Activated CD8-positive, alpha-beta memory T cell treated with anti-CD3 and anti-CD28 coated beads, Interleukin-2, amount 50 U/mL, for 24 hours (primary cell): ENCODE measurements around the gene PPP6C.
A peak's percentile ranks its signal among the peaks of the same experiment; 100 is the strongest.
"Not testable (repeated sequence)": the region's sequence is repeated elsewhere in the genome, so short reads cannot be mapped to it uniquely, and the experiment has no call there.

Source experiments
- DNase-seq: peaks from one replicate; pipeline ENCODE4 v3.0.0-alpha.2; 2020; ENCODE audit errors: extremely low read depth

The PPP6C gene

DNA sequence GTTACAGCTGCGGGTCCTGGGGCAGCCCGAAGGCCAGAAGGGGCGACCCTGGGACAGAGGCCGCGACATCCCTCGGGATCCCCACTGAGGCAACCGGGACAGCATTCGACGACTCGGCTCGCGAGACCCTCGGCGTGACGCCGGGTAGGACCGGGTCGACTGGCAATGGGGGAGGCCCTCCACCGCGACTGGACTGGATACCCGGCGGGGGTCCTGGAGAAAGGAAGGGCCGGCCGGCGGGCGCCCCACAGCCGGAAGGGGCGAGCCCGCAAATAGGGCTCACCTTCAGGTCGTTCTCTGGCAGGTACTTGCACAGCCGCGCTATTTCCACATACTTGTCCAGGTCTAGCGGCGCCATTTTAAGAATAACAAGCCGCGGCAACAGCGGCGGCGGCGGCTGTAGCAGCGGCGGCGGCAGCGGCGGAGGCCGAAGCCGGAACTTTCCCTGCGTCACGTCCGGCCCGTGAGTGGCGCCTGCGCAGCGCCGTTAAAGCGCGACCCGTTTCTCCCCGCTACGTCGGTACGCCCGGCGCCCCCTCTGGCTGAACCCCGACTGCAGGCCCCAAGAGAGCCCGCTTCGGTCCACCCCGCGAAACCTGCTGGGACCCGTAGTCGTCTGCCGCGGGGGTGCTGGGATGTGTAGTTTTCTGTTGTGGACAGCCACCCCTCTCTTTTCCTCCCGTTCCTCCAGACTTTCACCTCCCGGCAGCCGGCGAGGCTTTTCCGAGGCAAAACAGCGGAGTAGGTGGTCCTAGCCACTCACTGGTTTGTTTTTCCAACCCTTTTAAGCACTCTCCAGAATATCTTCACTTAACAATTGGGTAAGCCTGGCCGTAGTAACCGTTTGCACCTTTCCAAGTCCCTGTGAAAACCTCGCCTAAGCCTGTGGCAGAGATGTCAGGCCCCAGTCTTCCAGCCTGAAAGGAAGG is at the start of gene PPP6C:
Gene PPP6C (minus strand): TSS at position 443 of the 929 bp plus-strand sequence. CDS start 85 bp downstream, at position 358.
- DNase-seq: peak; percentile 94

DNA sequence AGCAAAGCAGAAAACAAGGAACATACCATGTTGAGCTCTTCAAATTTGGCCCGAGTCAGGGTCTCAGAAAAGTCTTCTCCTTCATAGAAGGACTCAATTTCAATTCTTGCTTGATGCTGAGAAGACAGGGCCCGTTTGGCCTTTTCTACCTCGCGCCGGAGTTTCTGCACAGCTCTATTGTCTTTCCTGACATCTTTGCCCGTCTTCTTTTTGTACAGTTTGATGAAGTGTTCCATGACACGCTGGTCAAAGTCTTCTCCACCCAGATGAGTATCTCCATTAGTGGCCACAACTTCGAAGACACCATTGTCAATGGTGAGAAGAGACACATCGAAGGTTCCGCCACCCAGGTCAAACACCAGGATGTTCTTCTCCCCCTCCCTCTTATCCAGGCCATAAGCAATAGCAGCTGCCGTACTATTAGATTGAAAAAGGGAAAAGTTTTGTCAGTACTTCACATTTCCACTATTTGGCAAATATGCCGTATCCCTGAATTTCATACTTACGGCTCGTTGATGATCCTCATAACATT is 49.4 kb upstream of the PPP6C start:
- no peak for DNase-seq

DNA sequence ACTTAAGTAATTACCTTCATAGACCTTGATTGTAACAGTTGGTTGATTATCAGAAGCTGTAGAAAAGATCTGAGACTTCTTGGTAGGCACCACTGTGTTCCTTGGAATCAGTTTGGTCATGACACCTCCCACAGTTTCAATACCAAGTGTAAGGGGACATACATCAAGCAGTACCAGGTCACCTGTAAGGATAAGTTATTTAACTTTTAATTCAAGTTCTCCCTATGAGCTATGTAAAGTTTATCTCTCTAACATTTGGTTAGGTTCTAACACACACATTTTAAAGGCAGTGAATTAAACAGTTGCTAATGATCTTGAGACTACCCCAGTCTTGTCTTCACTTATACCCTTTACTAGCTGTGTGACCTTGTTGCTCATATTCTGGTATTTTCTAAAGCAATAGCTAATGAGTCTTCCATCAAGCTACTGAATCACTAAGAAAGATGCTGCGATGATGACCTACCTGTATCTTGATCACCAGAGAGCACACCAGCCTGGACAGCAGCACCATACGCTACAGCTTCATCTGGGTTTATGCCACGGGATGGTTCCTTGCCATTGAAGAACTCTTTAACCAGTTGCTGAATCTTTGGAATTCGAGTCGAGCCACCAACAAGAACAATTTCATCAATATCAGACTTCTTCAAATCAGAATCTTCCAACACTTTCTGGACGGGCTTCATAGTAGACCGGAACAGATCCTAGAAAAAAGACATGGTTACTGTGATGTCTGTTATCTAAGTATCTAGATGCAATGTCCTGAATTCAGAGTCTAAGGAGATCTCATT is 48.7 kb upstream of the PPP6C start:
- DNase-seq: no peak

DNA sequence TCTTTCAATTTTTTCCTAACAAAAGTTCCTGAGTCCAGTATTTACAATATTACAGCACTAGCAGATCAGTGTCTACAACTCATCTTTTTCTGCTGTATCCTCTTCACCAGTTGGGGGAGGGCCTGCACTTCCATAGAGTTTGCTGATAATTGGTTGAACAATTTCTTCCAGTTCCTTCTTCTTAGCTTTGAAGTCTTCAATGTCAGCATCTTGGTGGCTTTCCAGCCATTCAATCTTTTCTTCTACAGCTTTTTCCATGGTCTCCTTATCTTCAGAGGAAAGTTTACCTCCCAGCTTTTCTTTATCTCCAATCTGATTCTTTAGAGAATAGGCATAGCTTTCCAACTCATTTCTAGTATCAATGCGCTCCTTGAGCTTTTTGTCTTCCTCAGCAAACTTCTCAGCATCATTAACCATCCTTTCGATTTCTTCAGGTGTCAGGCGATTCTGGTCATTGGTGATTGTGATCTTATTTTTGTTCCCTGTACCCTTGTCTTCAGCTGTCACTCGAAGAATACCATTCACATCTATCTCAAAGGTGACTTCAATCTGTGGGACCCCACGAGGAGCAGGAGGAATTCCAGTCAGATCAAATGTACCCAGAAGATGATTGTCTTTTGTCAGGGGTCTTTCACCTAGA is 47.0 kb upstream of the PPP6C start:
- DNase-seq: not testable (repeated sequence)

DNA sequence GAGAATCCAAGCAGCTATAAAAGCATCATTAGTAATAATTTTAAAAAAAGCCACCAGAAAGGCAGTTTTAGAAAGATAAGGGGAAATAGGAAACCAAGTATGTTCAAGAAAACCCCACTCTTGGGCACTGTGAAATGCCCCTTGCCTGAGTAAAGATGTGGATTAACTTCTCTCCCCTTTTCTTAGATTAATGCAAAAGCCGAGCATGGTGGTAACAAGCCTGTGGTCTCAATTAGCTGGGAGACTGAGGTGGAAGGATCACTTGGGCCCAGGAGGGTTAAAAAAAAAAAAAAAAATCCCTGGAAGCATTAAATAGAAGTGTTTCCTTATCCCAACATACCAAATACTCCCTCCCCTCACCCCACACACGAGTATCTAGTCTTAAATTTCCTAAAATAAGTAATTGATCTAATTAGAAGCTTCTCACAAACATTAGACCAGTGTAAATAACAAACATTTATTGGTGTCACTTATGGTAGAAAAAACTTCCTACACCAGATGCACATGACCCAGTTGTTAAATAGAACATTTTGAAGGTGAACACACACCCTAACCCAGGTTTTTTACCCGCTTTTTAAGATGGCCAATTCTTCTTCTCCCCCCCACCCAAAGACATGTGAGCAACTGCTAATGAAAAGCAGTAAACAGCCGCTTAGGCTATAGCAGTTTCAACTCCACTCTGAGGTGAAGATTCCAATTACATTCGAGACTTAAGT is 46.4 kb upstream of the PPP6C start:
- no peak for DNase-seq

DNA sequence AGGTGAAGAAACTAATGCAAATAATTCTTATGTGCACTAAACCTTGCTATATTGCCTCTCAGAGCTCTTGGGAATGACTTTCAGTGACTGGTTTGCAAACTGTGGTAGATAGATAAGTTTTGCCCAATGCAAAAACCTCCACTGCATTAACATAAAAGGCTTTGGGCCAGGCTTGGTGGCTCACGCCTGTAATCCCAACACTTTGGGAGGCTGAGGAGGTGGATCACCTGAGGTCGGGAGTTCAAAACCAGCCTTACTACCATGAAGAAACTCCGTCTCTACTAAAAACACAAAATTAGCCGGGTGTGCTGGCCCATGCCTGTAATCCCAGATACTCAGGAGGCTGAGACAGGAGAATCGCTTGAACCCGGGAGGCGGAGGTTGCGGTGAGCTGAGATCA is 44.5 kb upstream of the PPP6C start:
- DNase-seq: not testable (repeated sequence)

DNA sequence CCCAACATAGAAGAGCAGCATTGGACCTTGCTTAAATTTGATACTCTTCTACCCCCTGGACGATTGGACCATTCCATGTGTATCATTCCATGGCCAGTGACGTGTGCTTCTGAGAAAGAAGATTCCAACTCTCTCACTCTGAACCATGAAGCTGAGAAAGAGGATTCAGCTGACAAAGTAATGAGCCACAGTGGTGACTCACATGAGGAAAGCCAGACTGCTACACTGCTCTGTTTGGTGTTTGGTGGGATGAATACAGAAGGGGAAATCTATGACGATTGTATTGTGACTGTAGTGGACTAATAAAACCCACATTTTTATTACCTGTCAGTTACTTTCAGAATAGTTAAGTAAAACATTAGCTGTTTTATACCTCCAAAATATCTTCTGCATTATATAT is 44.1 kb upstream of the PPP6C start:
- no peak for DNase-seq

DNA sequence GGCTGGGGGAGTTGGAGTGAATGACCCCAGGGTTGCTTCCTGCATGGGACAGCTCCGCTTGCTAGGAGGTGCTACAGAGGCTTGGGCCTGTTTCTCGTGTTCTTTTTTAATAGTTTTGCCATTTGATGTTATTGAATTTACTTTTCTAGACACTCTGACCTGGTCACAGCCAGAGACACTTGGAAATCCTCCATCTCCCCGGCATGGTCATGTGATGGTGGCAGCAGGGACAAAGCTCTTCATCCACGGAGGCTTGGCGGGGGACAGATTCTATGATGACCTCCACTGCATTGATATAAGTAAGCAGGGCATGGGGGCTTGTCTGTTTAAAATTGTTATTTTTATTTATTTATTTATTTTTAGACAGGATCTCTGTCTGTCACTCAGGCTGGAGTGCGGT is 38.2 kb upstream of the PPP6C start:
- DNase-seq: no peak

DNA sequence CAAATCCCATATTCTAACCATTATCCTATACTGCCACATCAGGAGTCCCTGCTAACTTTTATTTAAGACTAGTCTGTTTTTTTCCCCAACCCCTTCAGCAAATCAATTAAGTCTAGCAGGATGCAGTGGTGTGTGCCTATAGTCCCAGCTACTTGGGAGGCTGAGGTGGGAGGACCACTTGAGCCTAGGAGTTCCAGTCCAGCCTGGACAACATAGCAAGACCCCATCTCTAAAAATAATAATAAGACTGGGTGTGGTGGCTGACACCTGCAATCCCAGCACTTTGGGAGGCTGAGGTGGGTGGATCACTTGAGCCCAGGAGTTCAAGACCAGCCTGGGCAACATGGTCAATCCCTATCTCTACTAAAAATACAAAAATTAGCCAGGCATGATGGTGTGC is 35.3 kb upstream of the PPP6C start:
- DNase-seq: not testable (repeated sequence)

DNA sequence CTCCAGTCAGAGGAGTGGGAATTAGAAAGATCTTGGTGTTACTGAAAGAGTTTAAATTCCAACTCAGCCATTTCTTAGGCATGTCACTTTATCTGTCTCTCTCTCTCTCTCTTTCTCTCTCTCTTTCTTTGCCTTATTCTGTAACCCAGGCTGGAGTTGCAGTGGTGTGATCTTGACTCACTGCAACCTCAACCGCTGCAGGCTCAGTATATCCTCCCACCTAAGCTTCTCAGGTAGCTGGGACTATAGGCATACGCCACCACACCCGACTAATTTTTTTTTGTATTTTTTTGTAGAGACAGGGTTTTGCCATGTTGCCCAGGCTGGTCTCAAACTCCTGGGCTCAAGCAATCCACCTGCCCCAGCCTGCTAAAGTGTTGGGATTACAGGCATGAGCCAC is 29.0 kb upstream of the PPP6C start:
- DNase-seq: no peak

DNA sequence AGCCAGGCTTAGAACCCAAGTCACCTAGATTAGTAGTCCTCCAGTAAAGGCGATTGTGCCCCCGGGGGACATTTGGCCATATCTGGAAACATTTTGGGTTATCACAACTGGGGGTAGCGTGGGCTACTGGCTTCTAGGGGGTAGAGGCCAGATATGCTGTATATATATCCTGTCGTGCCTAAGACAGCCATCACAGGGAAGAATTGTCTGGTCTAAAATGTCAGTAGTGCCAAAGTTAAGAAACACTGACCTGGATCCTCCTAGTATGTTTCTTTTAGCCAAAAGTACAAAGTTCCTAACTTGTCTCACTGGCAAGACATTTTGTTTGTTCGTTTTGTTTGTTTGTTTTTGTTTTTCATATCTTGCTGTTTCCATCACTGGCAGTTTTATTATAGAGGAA is 24.6 kb upstream of the PPP6C start:
- no peak for DNase-seq

DNA sequence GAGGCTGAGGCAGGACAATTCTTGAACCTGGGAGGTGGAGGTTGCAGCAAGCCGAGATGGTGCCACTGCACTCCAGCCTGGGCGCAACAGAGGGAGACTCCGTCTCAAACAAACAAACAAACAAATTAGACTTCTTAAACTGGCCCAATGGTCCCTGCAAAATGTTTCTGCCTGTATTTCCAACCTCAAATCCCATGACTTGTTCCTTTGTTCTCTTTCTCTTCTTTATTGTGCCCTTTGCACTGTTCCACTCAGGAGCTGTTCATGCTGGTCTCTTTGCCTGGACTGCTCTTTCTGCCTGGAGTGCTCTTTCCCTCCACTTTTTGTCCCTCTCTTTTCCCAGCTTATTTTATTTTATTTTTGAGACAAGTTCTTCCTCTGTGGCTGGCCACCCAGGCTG is 14.9 kb upstream of the PPP6C start:
- no peak for DNase-seq

DNA sequence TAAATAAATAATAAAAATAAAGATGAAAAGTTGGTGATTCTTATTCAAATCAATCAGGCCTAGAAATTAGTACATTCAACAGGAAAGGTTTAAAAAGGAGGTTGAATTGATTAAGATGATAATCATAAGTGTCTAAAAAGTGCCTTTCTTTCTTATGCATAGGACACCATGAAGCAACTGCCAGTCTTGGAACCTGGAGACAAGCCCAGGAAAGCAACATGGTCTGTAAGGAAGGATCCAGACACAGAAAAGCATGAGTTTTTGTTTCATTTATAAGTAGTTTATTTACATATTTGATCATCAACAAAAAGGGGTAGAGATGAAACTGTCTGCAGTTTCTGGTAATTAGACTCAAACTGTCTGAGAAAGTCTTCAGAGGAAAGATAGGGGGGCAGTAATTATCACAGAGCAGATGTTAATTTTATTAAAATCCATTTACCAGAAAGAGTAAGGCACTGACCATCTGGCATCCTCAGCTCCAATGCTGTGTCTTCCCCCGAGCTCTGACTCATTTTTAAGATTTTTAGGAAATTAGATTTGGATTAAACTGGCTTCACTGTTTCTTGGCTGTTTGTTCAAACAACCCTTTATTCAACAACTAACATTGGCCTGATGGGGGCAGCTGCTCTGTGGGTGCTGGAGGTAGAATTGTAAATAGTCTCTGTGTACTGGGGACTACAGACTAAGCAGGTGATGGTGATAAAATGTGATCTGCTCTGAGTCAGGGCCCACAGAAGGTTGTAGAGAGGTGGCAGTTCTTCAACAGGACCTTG is 13.4 kb upstream of the PPP6C start:
- no peak for DNase-seq

DNA sequence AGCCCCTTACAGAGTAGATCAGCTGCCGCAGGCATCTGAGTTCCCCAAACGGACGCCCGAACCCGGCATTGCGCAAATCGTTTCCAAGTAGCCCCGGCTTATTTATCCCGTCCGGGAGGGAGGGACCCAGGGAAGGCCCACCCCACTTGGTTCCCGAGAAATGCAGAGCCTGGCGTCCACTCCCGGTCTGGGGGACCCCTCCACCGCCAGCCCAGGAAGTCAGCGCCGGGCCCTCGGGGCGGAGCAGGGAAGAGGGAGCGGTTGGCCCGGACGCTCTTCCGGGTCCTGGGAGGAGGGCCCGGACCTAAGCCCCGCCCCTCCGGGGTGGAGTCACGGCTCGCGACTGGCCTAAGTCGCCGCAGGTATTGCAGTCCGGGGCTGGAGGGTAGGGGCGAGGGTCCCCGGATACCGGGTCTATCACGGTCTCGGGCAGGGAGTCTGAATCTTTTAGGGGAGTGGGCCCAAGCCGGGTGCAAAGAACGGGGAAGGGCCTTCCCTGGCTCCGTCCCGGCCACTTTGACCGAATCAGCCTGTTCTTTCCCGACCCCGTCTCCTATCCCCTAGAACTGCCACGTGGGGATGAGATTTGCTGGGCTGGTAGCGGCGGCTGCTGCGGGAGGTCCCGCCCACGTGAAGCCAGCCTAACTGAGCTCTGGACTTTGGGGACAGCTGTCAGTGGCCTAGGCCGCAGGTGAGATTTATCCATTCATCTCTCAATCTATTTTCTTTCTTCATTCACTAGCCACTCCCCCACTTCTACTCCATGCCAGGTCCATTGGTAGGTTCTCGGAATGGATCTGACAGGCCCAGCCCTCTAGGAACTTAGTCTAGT is 10.8 kb upstream of the PPP6C start, which contains the start of gene RABEPK:
Gene RABEPK (plus strand): TSS at position 327 of the 832 bp plus-strand sequence. CDS start 2,472 bp downstream, outside the sequence.
- peak; percentile 72 for DNase-seq

DNA sequence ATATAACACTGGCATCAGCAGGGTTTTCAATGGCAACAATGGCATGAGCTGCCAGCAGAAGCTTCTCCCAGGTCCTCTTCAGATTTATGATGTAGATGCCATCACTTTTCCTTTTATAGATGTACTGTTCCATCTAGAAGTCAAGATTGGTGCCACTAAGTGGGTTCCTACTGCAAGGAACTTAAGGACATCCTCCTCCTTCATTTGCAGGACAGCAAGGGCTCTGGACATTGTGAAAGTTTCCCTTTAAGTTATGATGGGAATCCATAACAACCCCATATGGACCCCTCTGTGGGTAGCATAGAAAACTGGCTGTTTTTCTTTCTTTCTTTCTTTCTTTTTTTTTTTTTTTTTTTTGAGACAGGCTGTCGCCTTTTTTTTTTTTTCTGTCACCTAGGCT is 6.0 kb upstream of the PPP6C start:
- not testable (repeated sequence) for DNase-seq

DNA sequence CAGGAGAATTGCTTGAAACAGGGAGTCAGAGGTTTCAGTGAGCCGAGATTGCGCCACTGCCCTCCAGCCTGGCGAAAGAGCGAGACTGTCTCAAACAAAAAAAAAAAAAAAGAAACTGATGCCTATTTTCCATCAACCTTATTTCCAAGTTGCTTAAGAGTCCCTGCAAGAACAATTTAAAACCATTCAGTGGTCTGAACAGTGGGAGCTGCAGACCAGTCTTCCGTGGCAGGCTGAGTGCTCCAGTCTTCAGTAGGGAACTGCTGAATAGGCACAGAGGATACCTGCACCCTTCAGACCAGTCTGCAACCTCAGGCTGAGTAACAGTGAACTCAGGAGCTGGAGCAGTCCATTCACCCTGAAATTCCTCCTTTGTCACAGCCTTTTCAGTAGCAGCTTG is 4.9 kb upstream of the PPP6C start:
- DNase-seq: not testable (repeated sequence)

DNA sequence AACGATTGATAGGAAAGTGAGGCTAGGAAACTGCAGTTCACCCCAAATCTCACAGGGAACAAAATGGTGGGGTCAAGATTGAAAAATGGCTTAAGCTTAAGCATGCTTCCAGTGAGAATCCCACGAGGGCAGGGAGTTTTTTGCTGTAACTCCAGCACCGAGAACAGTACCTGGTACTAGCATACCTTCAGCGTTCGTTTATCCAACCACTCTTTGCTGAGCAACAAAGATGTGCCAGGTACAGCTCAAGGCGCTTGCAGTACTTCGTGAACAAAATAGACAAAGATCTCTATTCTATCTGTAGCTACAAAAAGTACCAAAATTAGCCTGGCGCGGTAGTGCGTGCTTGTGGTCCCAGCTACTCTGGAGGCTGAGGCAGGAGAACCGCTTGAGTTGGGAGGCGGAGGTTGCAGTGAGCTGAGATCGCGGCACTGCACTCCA is 778 bp upstream of the PPP6C start:
- no peak for DNase-seq

DNA sequence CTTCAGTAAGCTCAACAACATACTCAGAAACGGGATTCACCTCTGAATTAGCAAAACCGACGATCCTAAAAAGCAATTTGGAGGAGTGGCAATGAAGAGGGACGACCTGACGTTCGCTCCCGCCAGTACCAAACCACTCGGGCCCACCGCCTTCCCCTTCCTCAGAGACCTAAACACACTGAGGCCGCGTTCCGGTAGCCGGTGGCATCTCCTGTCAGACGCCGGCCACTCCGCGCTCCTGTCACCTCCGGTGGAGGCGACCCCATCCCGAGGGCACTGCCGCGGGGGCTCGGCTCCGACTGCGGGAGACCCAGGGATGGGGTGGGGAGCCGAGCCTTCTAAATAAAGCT is 617 bp downstream of the PPP6C start:
- DNase-seq: no peak

DNA sequence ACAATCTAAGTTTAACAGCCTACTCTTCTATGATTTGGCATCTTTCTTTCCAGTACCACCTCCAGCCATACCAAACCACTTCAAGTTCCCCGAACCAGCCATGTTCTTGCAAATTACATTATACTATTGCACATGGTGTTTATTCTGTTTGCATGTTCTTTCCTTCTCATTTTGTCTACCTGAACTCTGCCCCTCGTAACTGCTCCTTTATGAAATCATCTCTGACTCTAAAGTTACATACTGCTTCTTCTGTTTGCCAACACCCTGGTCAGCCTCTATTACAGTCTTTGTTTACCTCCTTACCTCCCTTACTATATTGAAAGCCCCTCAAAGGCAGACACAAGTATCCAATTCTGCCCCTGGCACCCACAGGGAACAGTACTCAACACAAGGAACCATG is 6.0 kb downstream of the PPP6C start:
- no peak for DNase-seq

DNA sequence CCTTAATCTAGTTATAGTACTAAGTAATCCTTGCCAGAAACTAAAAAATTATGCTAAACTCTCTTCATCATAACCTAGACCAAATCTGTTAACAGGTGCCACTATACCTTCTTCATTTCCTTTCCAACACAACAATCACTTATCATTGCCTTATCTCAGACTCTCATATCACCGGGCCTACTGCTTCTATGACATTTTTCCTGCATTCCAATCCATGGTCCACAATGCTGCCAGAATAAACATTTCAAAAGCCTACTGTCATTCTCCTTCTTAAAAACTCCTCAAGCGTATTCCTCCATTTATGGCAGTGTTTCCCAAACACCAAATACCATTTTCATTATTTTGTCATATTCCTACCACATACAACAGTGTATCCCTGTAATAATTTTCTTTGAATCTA is 6.5 kb downstream of the PPP6C start:
- DNase-seq: no peak
